ENCODE results near the gene SLC12A8.

SLC12A8 gene

DNA sequence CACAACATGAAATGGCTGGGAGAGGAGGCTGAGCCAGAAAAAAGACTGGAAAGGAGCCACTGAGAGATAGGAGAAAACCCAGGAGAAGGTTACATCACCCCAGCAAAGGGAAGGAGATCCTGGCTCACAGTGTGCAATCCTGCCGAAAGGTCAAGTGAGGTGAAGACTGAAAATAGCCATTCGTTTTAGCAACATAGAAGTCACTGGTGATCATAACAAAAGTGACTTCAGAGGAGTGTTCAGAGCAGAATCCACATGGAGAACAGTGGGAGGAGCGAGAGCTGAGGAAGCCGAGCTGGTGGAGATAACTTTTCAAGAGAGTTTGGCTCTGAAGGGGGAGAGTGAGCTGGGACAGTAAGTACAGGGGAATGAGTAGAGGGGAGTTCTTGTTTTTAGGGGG lies 151.4 kb downstream of the SLC12A8 start:
- H3K4me3 ChIP-seq: peak overlapping the region; percentile 3
- TF ChIP-seq, protein P1, sequence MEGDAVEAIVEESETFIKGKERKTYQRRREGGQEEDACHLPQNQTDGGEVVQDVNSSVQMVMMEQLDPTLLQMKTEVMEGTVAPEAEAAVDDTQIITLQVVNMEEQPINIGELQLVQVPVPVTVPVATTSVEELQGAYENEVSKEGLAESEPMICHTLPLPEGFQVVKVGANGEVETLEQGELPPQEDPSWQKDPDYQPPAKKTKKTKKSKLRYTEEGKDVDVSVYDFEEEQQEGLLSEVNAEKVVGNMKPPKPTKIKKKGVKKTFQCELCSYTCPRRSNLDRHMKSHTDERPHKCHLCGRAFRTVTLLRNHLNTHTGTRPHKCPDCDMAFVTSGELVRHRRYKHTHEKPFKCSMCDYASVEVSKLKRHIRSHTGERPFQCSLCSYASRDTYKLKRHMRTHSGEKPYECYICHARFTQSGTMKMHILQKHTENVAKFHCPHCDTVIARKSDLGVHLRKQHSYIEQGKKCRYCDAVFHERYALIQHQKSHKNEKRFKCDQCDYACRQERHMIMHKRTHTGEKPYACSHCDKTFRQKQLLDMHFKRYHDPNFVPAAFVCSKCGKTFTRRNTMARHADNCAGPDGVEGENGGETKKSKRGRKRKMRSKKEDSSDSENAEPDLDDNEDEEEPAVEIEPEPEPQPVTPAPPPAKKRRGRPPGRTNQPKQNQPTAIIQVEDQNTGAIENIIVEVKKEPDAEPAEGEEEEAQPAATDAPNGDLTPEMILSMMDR (IDR thresholded peaks at IDR 0.05): no peak
- peak; percentile 85 for DNase-seq (ENCODE audit: low spot score)
- peak overlapping the region; percentile 61 to 80 for H3K27ac ChIP-seq

DNA sequence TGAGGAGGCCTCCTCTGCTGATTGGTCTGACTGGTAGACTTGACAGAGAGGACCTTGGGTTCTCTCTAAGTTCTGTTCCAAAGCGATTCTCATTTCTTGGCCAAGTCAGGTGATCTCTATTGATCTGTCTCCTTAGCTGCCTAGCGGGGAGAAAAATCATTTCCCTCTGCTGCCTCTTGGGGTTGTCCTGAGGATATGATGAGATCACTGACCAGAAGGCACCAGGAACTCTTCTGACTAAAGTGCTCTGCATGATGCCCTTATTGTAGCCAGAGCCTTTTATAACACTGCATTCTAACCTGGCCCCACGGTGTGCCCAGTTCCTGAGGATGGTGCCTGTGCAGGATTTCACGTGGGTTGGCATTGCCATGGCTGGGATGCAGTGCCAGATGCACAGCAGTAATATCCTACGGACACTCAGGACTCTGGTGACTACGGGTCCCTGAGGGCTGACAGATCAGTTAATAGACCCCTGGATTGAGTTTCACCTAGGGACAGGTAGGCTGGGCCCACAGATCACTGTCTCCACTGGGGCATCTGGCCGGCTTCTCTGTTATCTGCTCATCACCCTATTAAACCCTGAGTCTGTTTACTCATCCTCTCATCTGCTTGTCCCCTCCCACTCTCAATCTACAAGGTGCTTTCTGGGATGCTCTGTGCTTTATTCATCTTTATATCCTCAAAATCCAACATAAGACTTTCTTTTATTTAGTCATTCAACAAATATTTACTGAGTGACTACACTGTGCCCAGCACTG lies 152.9 kb downstream of the SLC12A8 start:
- no peak overlapping the region for H3K27ac ChIP-seq
- no peak for DNase-seq (ENCODE audit: low spot score)
- TF ChIP-seq, protein P1 (IDR thresholded peaks at IDR 0.05): no peak

DNA sequence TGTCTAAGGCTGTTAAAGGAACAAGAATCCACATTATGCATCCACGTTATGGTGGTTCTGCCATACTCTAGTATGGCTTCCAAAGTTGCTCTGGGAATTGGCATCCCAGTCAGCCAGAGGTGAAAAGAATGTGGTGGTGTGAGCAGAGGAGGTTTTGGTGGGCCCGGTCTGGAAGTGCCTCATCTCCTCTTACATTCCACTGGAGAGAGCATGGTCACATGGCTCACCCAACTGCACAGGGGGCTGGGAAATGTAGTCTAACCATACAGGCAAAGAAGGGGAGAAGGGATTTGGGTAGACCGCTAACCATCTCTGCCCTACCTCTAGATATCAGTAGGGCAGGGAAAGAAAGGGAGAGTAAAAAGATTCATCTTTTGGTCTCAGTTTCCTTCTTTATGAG lies 153.6 kb downstream of the SLC12A8 start:
- no peak for DNase-seq (ENCODE audit: low spot score)
- TF ChIP-seq, protein P1 (IDR thresholded peaks at IDR 0.05): no peak
- H3K4me3 ChIP-seq: no peak overlapping the region
- H3K27ac ChIP-seq: no peak overlapping the region

More for the DNA sequence above, 152.9 kb downstream of the SLC12A8 start:
- H3K4me3 ChIP-seq: no peak overlapping the region

DNA sequence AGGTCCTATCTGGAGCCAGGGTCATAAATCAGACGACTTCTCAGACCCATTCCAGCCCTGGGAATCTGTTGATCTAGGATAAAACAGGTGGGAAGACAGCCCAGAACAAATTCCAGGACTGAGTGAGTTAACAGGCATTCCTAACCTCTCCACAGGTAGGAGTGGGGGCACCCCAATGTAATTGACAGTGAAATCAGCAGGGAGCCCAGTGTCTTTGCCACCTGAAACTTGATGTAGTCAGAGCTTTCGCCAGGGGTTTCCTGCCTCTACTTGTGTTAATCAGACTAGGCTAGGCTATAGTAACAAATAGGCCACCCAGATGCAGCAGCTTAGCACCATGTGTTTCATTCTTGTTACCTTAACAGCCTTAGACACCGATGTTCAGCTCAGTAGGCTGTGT lies 154.0 kb downstream of the SLC12A8 start:
- Histone ChIP-seq H3K4me3 (no peak overlapping the region), H3K27ac (no peak overlapping the region)
- TF ChIP-seq, protein P1 (IDR thresholded peaks at IDR 0.05): no peak
- DNase-seq (ENCODE audit: low spot score): no peak

DNA sequence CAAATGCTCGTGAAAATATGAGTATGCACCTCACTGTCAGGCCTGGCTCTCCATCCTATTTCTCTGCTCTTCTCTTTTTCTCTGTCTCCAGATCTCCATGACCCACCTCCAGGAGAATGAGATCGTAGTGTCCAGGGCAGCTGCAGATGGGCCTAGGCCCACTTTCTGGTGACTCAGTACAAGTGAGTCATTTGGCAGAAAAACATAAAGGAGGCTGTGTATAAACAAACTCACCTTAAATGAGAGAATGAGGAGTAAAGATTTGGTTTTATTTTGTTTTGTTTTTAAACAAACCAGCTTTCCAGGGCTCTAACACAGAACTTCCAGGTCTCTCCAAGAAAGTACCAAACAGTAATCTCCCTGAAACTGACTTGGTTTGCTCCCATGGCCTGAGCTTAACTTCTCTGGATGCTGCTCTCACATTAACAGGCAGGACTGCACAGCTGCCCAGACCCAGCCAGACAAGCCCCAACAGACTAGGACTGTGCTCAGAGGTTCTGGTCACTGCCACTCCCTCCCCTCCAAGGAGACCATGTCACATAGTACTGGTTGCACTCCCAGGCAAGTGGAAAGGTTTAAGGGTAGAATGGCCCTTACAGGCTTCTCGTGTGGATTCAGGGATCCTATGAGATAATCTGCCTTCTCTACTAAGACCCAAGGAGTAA lies 155.2 kb downstream of the SLC12A8 start:
- DNase-seq (ENCODE audit: low spot score): no peak
- peak overlapping the region; percentile 76 to 99 for H3K27ac ChIP-seq
- TF ChIP-seq, protein P1 (IDR thresholded peaks at IDR 0.05): no peak
- H3K4me3 ChIP-seq: no peak overlapping the region

DNA sequence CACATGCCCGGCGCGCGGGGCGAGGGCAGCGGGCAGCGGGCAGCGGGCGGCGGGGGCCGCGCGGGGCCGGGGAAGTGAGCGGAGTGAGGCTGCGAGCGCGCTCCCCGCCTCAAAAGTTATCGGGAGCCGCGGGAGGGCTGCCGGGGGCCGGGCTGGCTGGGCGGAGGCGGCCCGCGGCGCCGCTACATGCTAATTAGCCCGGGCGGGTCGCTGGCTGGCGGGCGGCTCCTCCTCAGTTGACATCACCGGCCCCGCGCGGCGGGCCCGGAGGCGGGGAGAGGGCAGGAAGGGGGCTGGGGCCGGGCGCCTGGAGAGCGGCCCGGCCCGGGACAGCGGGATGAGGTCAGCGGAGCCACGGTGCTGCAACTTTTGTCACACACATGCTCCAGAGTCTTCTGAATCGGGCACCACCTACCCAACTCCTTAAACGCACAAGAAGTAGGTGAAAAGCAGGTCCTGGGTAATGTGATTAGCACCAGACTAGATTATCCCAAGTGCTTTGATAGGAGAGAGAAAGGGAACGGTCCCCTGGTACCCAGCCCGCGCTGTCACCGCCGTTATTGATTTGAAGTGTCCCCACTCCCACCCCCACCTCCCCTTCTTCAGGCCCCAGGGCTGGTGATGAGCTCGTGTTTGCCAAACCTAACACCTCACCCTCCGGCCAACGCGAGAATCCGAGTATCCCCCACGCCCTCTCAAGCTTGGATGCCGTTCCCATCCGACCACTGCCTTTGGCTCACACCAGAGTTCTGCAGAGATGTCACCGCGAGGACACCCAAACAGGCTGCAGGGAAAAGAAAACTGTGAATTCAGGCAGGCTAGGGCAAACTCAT lies 156.4 kb downstream of the SLC12A8 start, which contains the start of gene HEG1:
HEG1 (minus strand) TSS at position 85 of the 833 bp plus-strand sequence. CDS start 107 bp downstream, outside the sequence.
- Histone ChIP-seq H3K27ac (peak within 1 kb of the TSS; percentile 90 to 99), H3K4me3 (peak within 1 kb of the TSS; percentile 94)
- TF ChIP-seq, protein P1 (IDR thresholded peaks at IDR 0.05): no peak
- peak; percentile 94 for DNase-seq (ENCODE audit: low spot score)

Measured in coronary artery (tissue), 2 donors.